M059J (cell line): ENCODE data around the gene RIPK3. TPM values are rescaled to one million over a fixed set of nuclear protein-coding genes. Genes with fewer than 3 reads are reported as not detected.

Experiments
- DNase-seq: peaks from one replicate; pipeline ENCODE4 v3.0.0-alpha.2; 2012; ENCODE audit warnings: low read depth
- total RNA-seq: library from RNA; depleted of rRNA; stranded (reverse); fragments of >200 nt; shearing (Covaris generic); gene quantifications from 2 replicates; pipeline ENCODE4 v1.2.3, GENCODE V29; 2014

The RIPK3 gene
- total RNA-seq, 1 experiment from 2014 or later, result not detected

DNA sequence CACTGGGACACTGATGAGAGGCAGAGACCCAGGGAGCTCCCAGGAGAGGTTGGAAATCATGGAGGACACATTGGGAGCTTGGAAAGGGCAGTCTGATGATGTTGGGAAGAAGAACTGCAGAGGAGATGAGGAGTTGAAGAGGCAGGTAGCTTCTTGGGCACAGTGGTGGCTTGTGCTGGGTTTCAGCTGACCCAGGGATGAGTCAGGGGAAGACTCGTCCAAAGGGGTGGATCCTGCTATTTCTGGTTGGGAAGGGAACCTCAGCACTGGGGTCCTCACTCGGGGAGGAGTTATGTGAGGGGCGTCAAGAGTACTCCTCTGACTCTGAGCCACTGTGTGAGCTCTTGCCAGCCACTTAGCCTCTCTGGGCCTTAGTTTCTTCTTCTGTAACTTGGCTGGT is 16.4 kb downstream of the RIPK3 start:
- DNase-seq, result no peak

DNA sequence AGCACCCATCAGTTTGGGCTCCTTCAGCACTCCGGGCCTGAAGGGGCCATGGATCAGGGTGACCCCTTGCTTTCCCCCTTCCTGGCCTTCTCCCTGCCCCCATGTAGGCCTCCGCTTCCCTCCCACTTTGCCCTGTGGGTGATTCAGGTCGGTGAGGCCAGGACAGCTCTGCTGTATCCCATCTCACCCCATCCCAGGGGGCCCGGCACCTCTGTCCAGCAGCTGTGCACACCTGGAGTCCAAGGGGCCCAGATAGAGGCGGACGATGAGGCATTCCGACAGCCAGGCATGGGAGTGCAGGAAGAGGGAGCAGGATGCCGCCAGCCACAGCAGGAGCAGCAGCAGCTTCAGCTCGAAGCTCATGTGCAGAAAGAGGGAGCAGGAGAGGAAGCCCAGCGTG is 17.1 kb downstream of the RIPK3 start:
- DNase-seq, result no peak

DNA sequence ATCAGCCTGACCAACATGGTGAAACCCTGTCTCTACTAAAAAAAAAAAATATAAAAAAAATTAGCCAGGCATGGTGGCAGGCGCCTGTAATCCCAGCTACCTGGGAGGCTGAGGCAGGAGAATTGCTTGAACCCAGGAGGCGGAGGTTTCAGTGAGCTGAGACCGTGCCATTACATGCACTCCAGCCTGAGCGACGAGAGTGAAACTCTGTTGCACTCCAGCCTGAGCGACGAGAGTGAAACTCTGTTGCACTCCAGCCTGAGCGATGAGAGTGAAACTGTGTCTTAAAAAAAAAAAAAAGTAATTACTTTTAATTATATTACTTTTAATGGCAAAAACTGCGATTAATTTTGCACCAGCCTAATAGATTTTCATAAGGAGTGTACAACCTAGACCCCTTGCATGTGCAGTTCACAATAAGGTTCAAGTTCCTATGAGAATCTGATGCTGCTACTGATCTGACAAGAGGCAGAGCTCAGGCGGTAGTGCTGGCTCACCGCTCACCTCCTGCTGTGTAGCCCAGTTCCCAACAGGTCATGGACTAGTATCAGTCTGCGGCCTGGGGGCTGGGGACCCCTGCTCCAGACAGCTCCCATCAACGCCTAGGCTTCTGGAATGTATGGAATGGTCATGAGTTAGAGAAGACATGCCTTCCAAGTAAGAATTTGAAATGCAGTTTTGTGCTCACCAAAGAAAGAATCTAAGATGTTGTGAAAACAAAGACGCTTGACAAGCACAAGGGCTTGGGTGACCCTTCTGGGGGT is 18.4 kb downstream of the RIPK3 start:
- no peak for DNase-seq

DNA sequence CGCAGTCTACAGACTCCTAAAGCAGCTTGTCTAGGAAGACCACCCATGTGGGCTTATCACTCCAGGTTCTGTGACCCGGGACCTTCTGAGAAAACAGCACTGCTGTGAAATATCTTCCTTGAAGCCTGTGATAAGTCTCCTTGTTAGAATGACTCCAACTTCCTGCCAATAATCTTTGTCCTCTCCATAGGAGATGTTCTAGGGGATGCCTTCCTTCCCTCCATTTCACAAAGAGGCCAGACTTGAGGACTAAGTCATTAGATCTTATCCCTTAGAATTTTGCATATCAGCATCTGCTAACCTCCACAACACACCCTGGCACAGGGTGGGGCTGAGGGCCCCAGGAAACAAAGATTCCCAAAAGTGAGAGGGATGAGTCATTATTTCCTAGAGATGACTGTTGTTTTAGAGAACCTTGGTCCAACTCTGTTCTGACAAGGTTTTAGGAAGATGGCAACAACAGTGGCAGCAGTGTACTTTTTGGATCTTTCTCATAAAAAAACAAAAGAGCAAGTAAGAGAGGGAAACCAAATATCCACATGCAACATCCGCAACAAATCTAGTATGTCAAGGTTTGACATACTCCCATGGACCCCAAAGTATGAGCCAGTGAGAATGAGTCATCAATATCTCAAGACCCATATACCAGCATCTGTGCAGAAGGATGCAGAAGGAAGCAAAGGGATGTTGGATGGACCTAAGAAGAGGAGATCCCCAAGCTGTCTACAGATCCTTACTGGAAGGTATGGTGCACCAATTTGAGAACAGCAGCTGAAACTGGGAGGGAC is 22.5 kb downstream of the RIPK3 start:
- DNase-seq, result peak; percentile 68

DNA sequence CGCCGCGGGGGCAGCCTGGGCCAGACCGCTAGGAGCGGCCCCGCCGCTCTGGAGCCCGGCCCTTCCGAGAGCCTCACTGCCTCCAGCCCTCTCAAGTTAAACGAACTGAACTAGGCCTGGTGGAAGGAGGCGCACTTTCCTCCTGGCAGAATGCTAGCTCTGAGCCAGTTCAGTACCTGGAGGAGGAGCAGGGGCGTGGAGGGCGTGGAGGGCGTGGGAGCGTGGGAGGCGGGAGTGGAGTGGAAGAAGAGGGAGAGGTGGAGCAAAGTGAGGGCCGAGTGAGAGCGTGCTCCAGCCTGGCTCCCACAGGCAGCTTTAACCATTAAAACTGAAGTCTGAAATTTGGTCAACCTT is 23.2 kb downstream of the RIPK3 start:
- DNase-seq, result no peak

DNA sequence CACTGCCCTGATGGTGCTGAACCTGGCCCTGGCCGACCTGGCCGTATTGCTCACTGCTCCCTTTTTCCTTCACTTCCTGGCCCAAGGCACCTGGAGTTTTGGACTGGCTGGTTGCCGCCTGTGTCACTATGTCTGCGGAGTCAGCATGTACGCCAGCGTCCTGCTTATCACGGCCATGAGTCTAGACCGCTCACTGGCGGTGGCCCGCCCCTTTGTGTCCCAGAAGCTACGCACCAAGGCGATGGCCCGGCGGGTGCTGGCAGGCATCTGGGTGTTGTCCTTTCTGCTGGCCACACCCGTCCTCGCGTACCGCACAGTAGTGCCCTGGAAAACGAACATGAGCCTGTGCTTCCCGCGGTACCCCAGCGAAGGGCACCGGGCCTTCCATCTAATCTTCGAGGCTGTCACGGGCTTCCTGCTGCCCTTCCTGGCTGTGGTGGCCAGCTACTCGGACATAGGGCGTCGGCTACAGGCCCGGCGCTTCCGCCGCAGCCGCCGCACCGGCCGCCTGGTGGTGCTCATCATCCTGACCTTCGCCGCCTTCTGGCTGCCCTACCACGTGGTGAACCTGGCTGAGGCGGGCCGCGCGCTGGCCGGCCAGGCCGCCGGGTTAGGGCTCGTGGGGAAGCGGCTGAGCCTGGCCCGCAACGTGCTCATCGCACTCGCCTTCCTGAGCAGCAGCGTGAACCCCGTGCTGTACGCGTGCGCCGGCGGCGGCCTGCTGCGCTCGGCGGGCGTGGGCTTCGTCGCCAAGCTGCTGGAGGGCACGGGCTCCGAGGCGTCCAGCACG is 23.8 kb downstream of the RIPK3 start:
- no peak for DNase-seq

DNA sequence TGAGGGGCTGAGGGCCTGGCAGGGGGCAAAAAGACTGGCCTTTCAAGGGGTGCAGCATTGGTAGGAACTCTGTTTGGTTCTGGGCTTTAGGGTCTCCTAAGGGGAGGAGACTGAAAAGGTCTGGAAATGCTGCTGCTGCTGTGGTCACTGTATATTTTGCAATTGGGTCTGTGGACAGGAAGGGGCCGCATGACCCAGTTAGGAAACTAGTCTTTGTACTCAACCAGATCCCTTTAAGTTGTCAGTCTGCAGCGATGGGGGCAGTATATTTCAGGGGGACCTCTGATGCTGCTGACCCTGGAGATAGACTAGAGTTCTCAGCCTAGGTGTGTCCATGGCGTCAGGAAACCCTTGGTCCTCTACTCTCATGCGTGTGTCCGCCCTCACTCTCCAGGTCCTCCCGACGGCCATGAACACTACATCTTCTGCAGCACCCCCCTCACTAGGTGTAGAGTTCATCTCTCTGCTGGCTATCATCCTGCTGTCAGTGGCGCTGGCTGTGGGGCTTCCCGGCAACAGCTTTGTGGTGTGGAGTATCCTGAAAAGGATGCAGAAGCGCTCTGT is 24.5 kb downstream of the RIPK3 start:
- DNase-seq, result no peak

DNA sequence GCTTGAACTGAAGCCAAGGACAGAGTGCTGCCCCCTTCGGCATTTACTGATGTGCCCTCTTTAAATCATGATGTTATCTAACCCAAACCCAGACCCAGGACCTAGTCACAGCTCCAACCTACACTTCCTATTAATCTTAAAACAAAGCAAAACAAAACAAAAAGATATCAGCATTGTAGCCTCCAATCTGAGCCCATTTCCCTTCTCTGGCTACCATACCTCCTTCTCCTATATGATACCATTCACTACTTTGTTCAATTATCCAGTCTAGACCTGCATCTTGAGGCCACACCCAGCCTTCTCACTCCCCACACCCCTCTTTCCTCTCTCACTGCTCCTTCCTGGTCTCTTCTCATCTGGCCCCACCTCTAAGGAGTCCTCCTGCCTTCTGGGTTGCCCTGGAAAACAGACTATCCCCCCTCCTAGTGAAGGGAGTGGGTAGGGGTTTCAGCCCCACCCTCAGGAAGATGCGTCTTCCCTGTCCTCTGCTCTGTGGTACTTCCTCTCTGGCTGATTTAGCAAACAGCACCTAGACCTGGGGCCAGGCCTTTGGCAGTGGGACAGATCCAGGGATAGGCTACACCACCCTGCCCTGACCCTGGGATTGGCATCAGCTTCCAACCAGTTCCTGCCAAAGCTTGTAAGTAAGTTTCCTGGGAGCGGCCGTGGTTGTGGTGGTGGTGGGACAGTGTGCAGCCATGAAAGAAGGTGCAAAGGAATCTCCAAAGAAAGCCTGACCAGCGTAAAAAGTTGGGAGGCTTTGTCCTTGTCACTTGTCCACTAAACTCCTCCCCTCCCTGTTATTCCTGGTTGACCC is 25.2 kb downstream of the RIPK3 start:
- no peak for DNase-seq

DNA sequence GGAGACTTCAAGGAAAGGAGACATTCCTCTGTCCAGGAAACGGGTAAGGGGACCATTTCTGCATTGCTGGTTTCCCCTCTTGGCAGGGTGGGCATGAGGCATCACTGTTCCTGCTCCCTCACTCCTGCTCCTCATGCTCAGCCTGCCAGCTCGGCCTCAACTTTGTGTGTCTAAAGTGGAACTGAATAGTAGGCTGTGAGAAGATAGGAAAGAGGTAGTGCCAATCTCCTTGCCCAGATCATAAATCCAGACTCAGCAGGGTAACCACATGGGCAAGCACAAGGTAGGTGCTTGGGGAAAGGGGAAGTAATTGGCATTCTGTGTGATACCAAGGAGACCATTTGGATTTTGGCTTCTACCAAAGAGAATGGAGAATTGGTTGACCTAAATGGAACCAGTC is 25.9 kb downstream of the RIPK3 start:
- no peak for DNase-seq

DNA sequence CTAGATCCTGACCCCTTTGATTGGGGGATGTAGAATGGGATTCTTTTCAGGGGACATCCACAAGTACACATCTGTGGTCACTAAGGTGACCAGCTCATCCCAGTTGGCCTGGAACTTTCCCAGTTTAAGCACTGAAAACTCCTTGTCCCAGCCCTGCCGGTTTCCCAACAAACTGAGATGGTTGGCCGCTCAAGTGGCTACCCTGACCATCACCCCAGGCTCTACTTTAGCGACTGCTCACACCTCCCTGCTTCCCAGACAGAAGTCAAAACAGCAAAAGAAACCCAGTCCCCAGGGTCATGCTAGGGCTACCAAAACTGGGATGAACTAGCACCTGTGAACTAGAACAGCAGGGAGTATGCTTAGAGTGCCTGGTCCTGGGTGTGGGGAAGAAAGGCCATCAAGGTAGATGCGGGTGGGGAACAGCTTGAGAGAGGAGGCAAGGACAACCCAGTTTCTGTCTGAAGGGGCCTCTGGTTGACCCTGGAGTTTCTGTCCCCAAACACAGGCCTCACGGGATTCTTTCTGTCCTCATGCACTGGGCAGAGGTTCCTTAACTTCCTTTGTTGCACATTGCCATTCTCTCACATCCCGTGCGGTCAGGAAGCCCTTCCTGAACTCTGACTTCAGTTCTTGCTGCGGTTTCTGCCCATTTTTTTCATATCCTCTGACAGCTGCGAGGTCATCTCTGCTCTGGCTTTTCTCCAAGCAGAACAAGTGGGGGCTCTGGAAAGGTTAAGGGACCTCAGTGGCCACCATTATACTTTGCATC is 26.9 kb downstream of the RIPK3 start:
- no peak for DNase-seq

DNA sequence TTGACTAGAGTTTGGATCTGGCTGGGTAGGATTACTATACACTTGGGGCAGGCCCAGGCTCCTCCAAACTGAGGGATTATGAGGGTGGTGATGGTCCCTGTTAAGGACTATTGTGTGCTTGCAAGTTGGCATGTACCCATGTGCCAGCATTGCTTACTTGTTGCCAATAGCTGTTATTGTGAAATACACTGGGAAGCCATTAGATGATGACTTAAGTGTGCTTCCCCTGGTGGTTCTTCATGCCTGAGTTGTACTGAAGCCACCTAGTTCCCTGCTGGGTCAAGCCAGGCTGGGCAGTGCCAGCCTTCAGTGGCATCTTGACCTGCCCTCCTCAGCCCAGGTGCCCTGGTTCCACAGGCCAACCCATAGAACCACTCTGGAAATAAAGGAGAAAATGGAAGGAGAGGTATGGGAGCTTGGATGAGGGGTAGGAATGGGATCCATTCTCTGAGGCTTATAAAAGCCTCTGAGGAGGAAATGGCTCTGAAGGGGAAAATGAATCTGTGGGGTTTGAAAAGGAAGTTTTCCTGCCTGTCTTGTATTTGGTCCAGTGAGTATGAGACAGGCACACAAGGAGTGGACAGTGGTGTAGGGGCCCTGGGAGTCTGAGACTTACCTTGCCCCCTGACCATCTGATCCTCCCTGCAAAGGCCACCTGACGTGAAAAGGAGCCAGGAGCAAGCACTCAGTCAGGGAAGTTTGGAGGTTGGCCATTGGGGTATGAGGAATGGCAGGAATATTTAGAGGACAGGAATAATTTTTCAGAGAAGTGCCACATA is 27.8 kb downstream of the RIPK3 start:
- no peak for DNase-seq

DNA sequence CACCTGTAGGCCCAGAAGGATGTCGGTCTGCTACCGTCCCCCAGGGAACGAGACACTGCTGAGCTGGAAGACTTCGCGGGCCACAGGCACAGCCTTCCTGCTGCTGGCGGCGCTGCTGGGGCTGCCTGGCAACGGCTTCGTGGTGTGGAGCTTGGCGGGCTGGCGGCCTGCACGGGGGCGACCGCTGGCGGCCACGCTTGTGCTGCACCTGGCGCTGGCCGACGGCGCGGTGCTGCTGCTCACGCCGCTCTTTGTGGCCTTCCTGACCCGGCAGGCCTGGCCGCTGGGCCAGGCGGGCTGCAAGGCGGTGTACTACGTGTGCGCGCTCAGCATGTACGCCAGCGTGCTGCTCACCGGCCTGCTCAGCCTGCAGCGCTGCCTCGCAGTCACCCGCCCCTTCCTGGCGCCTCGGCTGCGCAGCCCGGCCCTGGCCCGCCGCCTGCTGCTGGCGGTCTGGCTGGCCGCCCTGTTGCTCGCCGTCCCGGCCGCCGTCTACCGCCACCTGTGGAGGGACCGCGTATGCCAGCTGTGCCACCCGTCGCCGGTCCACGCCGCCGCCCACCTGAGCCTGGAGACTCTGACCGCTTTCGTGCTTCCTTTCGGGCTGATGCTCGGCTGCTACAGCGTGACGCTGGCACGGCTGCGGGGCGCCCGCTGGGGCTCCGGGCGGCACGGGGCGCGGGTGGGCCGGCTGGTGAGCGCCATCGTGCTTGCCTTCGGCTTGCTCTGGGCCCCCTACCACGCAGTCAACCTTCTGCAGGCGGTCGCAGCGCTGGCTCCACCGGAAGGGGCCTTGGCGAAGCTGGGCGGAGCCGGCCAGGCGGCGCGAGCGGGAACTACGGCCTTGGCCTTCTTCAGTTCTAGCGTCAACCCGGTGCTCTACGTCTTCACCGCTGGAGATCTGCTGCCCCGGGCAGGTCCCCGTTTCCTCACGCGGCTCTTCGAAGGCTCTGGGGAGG is 28.9 kb downstream of the RIPK3 start, which contains the start of gene LTB4R:
LTB4R (plus strand) TSS at position 857 of the 959 bp plus-strand sequence. CDS start 4,150 bp downstream, outside the sequence.
- no peak for DNase-seq

DNA sequence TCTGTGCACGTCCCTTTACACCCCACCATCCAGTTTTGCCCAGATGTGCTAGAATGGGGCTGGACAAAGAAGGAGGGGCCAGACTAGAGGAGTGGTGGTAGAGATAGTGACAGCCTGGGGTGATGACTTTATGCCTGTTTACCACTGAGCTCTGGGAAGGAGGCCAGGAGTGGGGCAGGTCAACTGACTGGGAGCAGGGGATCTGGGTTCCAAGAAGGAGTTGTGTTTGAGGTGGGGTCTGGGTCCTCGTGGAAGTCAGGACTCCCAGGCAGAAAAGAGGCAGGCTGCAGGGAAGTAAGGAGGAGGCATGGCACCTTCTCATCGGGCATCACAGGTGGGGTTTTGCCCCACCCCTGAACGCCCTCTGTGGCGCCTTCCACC is 29.5 kb downstream of the RIPK3 start:
- no peak for DNase-seq

DNA sequence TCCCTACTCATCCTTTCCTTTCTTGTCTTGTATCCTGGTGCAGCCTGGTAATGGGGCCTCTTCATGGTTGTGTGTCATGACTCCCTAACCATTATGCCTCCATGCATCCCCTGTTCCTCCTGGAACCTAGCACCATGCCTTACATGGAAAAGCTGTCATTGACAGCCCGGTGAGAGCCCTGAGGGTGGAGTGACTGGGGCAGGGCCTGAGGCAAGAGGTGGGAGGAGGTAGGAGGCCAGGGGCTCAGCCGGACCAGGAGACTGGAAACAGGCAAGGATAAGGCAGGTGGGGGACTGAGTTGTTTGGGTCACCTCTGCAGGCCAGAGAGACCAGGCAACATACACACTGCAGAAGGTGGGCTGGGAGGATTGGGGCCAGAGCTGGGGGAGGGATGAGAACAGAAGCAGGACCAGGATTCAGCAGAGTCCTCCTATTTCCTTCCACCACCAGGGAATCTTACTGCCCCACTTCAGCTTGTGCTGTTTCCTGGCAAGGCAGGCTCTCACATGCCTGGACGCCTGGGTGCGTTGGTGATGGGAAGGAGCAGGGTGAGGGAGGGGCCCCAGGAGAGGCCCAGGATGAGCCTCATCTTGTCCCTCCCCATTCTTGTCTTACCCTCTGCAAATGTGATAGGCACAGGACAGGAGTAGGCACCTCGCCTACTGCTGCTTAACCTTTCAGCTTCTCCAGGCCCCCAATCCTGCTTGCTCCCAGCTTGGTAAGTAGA is 30.1 kb downstream of the RIPK3 start, which contains the start of gene LTB4R2:
LTB4R2 (plus strand) TSS at position 603 of the 727 bp plus-strand sequence. CDS start 525 bp downstream, outside the sequence.
- DNase-seq, result no peak

DNA sequence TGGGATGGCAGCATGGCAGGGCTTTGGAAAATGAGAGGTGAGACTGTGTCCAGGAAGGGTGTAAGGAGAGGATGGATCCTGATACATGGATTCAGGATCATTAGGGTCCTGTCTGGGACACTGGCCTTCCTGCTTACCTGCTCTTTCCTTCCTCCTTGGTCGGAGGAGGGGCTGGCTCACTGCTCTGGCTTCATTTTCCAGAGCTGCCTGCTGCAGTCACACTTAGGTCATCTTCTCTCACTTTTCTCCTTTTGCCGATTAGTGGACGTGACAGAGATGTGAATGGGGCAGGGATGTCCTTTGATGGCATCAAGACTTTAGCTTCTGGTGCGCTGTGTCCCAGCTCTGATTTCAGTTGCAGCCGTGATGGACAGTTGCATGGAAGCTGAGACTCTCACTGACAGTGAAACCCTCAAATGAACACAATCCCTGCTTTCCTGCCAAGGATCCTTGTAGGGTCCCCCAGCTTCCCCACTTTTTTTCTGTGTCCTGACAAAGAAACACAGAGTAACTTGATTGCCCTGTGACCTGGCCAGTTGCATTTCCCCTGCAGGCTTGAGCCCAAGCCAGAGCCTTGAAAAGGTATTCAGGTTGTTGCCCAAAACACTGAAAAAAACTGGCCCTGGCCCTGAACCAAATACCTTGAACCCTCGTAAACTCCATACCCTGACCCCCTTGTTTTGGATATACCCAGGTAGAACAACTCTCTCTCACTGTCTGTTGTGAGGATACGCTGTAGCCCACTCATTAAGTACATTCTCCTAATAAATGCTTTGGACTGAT is 31.3 kb downstream of the RIPK3 start:
- DNase-seq, result no peak

DNA sequence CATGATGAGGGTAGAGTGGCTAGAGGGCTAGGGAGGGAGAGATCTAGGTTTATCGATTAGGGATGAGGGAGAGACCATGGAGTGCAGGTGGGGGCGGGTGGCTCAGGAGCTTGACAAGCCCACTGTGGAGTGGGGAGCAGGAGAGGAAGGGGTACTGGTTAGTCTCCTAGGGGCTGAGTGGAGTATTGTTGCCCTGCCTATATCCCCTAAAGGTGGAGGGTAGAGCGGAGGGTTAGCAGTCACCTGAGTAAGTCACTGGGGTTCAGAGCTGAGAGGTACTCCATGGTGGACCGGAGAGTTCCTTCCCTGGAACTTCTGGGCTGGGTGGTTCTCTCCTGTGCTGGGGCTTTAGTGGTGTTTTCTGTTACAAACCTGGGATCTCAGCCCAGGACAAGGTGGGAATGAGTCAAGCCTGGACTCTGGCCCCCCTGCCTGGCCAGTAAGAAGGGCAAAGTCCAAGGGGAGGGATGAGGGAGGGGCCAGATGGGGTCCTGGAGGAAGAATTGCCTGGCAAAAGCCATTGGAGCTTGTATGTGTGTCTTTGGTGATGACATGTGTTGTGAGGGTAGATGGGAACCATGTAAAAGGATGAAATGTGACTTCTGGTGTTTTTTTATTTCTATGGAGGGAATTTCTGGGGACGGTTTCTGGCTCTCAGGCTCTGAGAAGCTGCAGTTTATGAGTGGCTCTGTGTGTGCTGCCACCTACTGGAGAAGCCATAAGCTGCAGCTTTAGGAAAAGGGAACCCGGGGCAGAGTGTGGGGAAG is 32.0 kb downstream of the RIPK3 start, which contains the start of gene CIDEB:
CIDEB (minus strand) TSS at position 403 of the 767 bp plus-strand sequence; CDS start at position 284, 119 bp downstream.
- DNase-seq, result peak; percentile 51
